ENCODE measurements around the gene SCN1B. TPM values are rescaled to one million over a fixed set of nuclear protein-coding genes. Genes with fewer than 3 reads are reported as not detected.
A peak's percentile ranks its signal among the peaks of the same experiment; 100 is the strongest.
"Not testable (repeated sequence)": the region's sequence is repeated elsewhere in the genome, so short reads cannot be mapped to it uniquely, and the experiment has no call there.

SCN1B gene
- total RNA-seq, 4 donors from 2014 or later: 194 to 469 (median 289) TPM

- DNase-seq (no peak), ATAC-seq (no peak)
- peaks cover 23 to 27% of the 10 kb centered on the region in 2 donors for H3K4me1 ChIP-seq
- no peak overlapping the region for H3K4me3 ChIP-seq
- no peaks in the 10 kb centered on the region for H3K9me3 ChIP-seq
- peak overlapping the region in 2 of 4 donors; percentile 90 to 97 for H3K27ac ChIP-seq
- no peak for TF ChIP-seq POLR2A (IDR thresholded peaks at IDR 0.05)
- peaks cover 0 to 51% of the 10 kb centered on the region in 2 donors for H3K36me3 ChIP-seq
- intact Hi-C loops (cut with DNase I; ENCODE audit: low total_unique reads): no loop called here
- in situ Hi-C loops (cut with MboI; ENCODE audit: low sequenced_read_pairs in 4 of 4): no loop called here
- H3K27me3 ChIP-seq: no peaks in the 10 kb centered on the region
These were observed 3.9 kb upstream of the SCN1B start for GRCh38 chr19:35026418-35026817.

- Histone ChIP-seq H3K4me1 (peaks cover 27 to 33% of the 10 kb centered on the region in 2 donors), H3K4me3 (no peak overlapping the region), H3K36me3 (peaks cover 0 to 45% of the 10 kb centered on the region in 2 donors), H3K27me3 (no peaks in the 10 kb centered on the region), H3K9me3 (no peaks in the 10 kb centered on the region), H3K27ac (peak overlapping the region; percentile 87 to 97 (median 94))
- ATAC-seq: no peak
- in situ Hi-C loops (cut with MboI; ENCODE audit: low sequenced_read_pairs in 4 of 4): no loop called here
- no peak for DNase-seq
- intact Hi-C loops (cut with DNase I; ENCODE audit: low total_unique reads): loop anchor here (1.0 kb wide), 1 partner anchor 27 kb away; the partner anchor contains the start of gene GRAMD1A
- TF ChIP-seq CTCF (IDR thresholded peaks at IDR 0.05 in 4 of 5, conservative IDR thresholded peaks at IDR 0.05 in 1 of 5) (no peak), POLR2A (IDR thresholded peaks at IDR 0.05) (no peak)
These were observed 3.3 kb upstream of the SCN1B start for GRCh38 chr19:35027009-35027408.

GRCh38 chr19:35027851-35028599, 2.2 kb upstream of the SCN1B start:
- in situ Hi-C loops (cut with MboI; ENCODE audit: low sequenced_read_pairs in 4 of 4): no loop called here
- peak overlapping the region; percentile 87 to 97 (median 94) for H3K27ac ChIP-seq

GRCh38 chr19:35028600-35028885, 1.7 kb upstream of the SCN1B start:
- peaks cover 0 to 35% of the 10 kb centered on the region in 2 donors for H3K36me3 ChIP-seq
- H3K27me3 ChIP-seq; ATAC-seq; H3K9me3 ChIP-seq; in situ Hi-C loops (cut with MboI; ENCODE audit: low sequenced_read_pairs in 4 of 4); H3K4me3 ChIP-seq; DNase-seq: not testable (repeated sequence)
- peaks cover 42 to 44% of the 10 kb centered on the region in 2 donors for H3K4me1 ChIP-seq
- intact Hi-C loops (cut with DNase I; ENCODE audit: low total_unique reads): loop anchor here (1.0 kb wide), 1 partner anchor 39 kb away; no protein-coding TSS in a partner anchor
- H3K27ac ChIP-seq: peak overlapping the region; percentile 87 to 97 (median 94)

More at GRCh38 chr19:35027851-35028599, 2.2 kb upstream of the SCN1B start:
- ATAC-seq: peak; percentile 70 to 73
- DNase-seq: peak; percentile 85 to 95
- H3K4me1 ChIP-seq: peaks cover 37 to 42% of the 10 kb centered on the region in 2 donors
- peaks cover 0 to 37% of the 10 kb centered on the region in 2 donors for H3K36me3 ChIP-seq
- intact Hi-C loops (cut with DNase I; ENCODE audit: low total_unique reads): loop anchor here (1.0 kb wide), 2 partner anchors 28 to 39 kb away; partner anchors contain the start of gene GRAMD1A
- no peak for TF ChIP-seq POLR2A (IDR thresholded peaks at IDR 0.05)
- peak in 3 of 5 experiments; percentile 39 to 59 (median 45) for TF ChIP-seq CTCF (IDR thresholded peaks at IDR 0.05 in 4 of 5, conservative IDR thresholded peaks at IDR 0.05 in 1 of 5)
- H3K9me3 ChIP-seq: no peaks in the 10 kb centered on the region
- H3K4me3 ChIP-seq: no peak overlapping the region
- no peaks in the 10 kb centered on the region for H3K27me3 ChIP-seq

- Histone ChIP-seq H3K4me3 (peak overlapping the region in 1 of 4 donors; percentile 70), H3K4me1 (peaks cover 50 to 52% of the 10 kb centered on the region in 2 donors), H3K36me3 (peaks cover 0 to 35% of the 10 kb centered on the region in 2 donors), H3K27ac (peak overlapping the region; percentile 87 to 97 (median 94))
- intact Hi-C loops (cut with DNase I; ENCODE audit: low total_unique reads); ATAC-seq; DNase-seq; H3K27me3 ChIP-seq; H3K9me3 ChIP-seq; in situ Hi-C loops (cut with MboI; ENCODE audit: low sequenced_read_pairs in 4 of 4): not testable (repeated sequence)
These were observed 964 bp upstream of the SCN1B start for GRCh38 chr19:35029275-35029736.

- H3K4me3 ChIP-seq: peak overlapping the region; percentile 48 to 70 (median 56)
- DNase-seq (peak in 1 of 2 donors; percentile 56), ATAC-seq (peak in 1 of 2 donors; percentile 9)
- peaks cover 55 to 57% of the 10 kb centered on the region in 2 donors for H3K4me1 ChIP-seq
- H3K36me3 ChIP-seq: peaks cover 0 to 32% of the 10 kb centered on the region in 2 donors
- TF ChIP-seq CTCF (IDR thresholded peaks at IDR 0.05 in 4 of 5, conservative IDR thresholded peaks at IDR 0.05 in 1 of 5) (no peak), POLR2A (IDR thresholded peaks at IDR 0.05) (no peak)
- no peaks in the 10 kb centered on the region for H3K27me3 ChIP-seq
- in situ Hi-C loops (cut with MboI; ENCODE audit: low sequenced_read_pairs in 4 of 4): no loop called here
- H3K9me3 ChIP-seq: no peaks in the 10 kb centered on the region
- peak overlapping the region; percentile 87 to 97 (median 94) for H3K27ac ChIP-seq
- intact Hi-C loops (cut with DNase I; ENCODE audit: low total_unique reads): loop anchor here (1.0 to 5.0 kb wide), 2 partner anchors 110 to 238 kb away; partner anchors contain the start of gene USF2
These were observed 473 bp upstream of the SCN1B start for GRCh38 chr19:35029737-35030256.
